LNCaP clone FGC (cell line): ENCODE measurements around the gene TIMM50.
A peak's percentile ranks its signal among the peaks of the same experiment; 100 is the strongest.

ENCODE experiments used
- DNase-seq: peaks from one replicate; pipeline ENCODE4 v3.0.0-alpha.2; 2011; ENCODE audit warnings: low read depth
- H3K4me3 ChIP-seq: 2 replicates; pipeline ENCODE4 v1.5.1; 2011; ENCODE audit warnings: mild to moderate bottlenecking, low read depth, low read length, control low read depth
- CTCF ChIP-seq: IDR thresholded peaks from 2 replicates; pipeline ENCODE4 v1.5.1; 2012; ENCODE audit warnings: mild to moderate bottlenecking; ENCODE audit not compliant: control insufficient read depth, insufficient read depth; ENCODE audit errors: extremely low read depth

Gene TIMM50

GRCh38 chr19:39480337-39481228 is at the start of gene TIMM50:
Gene TIMM50 (plus strand): TSS chr19:39480838. CDS start chr19:39480854, 16 bp downstream.
- DNase-seq, result peak; percentile 87
- peak within 1 kb of the TSS; percentile 97 for H3K4me3 ChIP-seq
- TF ChIP-seq CTCF, result no peak

- DNase-seq, result no peak
- no peak for TF ChIP-seq CTCF
- H3K4me3 ChIP-seq, result no peak overlapping the region
Observed at GRCh38 chr19:39432677-39433025, 48.0 kb upstream of the TIMM50 start.

DNA sequence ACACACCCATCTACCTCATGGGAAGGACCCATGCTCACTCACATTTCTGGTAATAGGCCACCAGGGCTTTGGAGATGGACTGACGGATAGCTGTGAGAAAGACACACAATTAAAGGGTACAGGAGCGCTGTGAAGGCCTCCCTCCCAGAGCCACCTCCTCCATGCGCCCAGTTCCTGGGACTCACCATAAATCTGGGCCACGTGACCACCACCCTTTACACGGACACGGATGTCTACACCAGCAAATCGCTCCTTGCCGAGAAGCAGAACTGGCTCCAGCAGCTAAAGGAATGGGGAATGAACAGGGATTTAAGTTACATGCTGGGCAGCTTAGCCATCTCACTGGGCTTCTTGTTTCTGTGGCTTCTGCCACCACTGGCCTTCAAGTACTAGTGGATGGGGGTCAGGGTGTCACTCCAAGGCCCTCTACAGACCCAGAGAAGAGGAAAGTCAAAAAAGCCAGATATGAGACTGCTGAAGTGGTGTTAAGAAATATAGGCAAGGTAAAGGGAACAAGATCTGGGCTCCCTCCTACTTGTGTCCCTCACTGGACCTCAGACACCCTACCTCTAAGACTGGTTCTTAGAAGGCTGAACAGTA is 47.1 kb upstream of the TIMM50 start:
- peak overlapping the region; percentile 89 for H3K4me3 ChIP-seq
- no peak for DNase-seq
- TF ChIP-seq CTCF, result no peak

- DNase-seq, result no peak
- peak overlapping the region; percentile 89 for H3K4me3 ChIP-seq
- no peak for TF ChIP-seq CTCF
Observed at GRCh38 chr19:39434123-39435076, 46.2 kb upstream of the TIMM50 start.

DNA sequence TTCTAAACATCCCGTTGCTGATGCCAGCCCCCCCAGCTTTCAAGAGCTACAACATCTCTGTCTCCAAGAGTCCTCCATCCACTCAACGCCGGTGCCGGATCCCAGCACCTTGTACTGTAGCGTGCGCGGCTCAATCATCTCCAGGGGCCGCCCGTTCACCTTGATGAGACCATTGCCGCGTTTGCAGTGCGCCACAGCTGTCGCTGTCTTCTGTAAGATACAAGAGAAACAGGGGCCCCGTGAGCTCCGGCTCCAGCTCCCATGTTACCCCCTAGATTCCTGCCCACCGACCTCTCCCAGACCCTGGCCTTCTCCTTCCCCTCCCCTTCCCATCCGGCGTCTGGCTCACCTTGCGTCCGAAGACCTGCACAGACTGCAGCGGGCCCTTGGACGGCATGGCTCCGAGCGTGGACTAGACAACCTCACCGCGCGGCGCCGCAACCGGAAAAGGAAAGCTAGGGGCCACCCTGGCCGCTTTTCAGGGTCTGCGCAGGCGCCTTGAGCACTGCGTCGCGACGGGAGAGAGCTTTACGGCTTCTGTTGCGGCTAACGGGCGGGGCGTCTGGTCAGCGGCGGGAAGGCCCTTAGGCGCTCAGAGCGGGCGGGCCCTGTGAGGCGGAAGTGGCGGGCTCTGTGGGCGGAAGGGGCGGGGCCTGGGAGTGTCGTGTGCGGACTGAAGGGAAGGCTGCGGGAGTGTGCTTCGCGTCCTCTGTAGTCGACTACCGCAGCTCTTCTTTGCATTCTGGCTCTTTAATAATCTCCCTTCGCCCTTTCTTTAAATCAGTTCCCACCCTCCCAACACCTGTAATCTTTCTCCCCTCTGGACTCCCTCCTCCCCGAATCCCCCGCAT is 44.9 kb upstream of the TIMM50 start, which contains the start of gene RPS16:
Gene RPS16 (minus strand): TSS at position 451 of the 851 bp plus-strand sequence. CDS start 54 bp downstream, at position 397.
- DNase-seq, result peak; percentile 89
- TF ChIP-seq CTCF, result no peak
- peak within 1 kb of the TSS; percentile 89 for H3K4me3 ChIP-seq

DNA sequence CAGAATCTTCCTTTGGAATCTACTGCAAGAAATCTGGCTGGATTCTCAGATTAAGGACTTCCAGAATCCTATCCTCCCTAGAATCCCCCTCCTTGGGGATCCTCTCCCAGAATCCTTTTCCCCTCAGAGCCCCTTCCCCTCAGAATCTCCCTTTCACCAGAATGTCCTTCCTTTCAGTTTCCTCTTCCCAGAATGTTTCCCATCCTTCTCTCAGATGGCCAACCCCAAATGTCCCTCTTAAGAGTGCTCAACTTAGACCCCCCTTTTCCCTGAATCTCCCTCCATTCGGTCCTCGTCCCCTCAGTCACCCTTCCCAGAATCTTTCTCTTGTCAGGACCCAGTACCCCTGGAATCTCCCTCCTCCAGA is 44.3 kb upstream of the TIMM50 start:
- no peak for DNase-seq
- no peak for TF ChIP-seq CTCF
- H3K4me3 ChIP-seq, result peak overlapping the region; percentile 89
